Nephron (organoid): ENCODE measurements around the gene ADGRD1.
A peak's percentile ranks its signal among the peaks of the same experiment; 100 is the strongest.

Experiments used
- H3K27ac Mint-ChIP-seq, 3 experiments: 2 replicates each; pipeline ENCODE4 v1.8.0; 2020; ENCODE audit warnings: mixed read lengths in 3 of 3, mild to moderate bottlenecking in 2 of 3, moderate library complexity in 1 of 3
- H3K27me3 Mint-ChIP-seq: 2 replicates; pipeline ENCODE4 v1.8.0; 2021; ENCODE audit warnings: low read depth, mild to moderate bottlenecking, moderate library complexity, mixed read lengths
- H3K36me3 Mint-ChIP-seq: 2 replicates; pipeline ENCODE4 v1.8.0; 2020; ENCODE audit warnings: low read depth, mixed read lengths
- H3K4me1 Mint-ChIP-seq: 2 replicates; pipeline ENCODE4 v1.8.0; 2020; ENCODE audit warnings: mixed read lengths
- H3K4me3 Mint-ChIP-seq, 3 experiments: 2 replicates each; pipeline ENCODE4 v1.8.0; 2020; ENCODE audit warnings: mild to moderate bottlenecking in 3 of 3, mixed read lengths in 3 of 3, moderate library complexity in 2 of 3
- H3K9me3 Mint-ChIP-seq: 2 replicates; pipeline ENCODE4 v1.8.0; 2020; ENCODE audit warnings: mixed read lengths
- CTCF ChIP-seq, 3 experiments: fragments of 200-600 bp; sonication (generic); IDR thresholded peaks; one replicate each; pipeline ENCODE4 v1.5.0; 2021; ENCODE audit warnings: antibody characterized with exemption in 3 of 3; ENCODE audit not compliant: unreplicated experiment in 3 of 3

ADGRD1 gene

GRCh38 chr12:131035245-131035681, 81.6 kb downstream of the ADGRD1 start:
- H3K4me1 Mint-ChIP-seq: peaks cover 31% of the 10 kb centered on the region
- H3K27ac Mint-ChIP-seq: peak overlapping the region; percentile 45 to 78 (median 69)
- H3K36me3 Mint-ChIP-seq: peaks cover 4% of the 10 kb centered on the region
- no peaks in the 10 kb centered on the region for H3K9me3 Mint-ChIP-seq
- no peak for TF ChIP-seq CTCF (IDR thresholded peaks at IDR 0.05; ENCODE audit: unreplicated experiment in 3 of 3)
- H3K27me3 Mint-ChIP-seq: peaks cover 23% of the 10 kb centered on the region
- no peak overlapping the region for H3K4me3 Mint-ChIP-seq

- Mint-ChIP-seq H3K27me3 (peaks cover 26% of the 10 kb centered on the region), H3K36me3 (peaks cover 4% of the 10 kb centered on the region), H3K9me3 (no peaks in the 10 kb centered on the region)
These were observed 84.5 kb downstream of the ADGRD1 start for GRCh38 chr12:131038159-131038558.

GRCh38 chr12:131038961-131039950, 85.5 kb downstream of the ADGRD1 start:
- Mint-ChIP-seq H3K36me3 (peaks cover 4% of the 10 kb centered on the region), H3K4me1 (peaks cover 53% of the 10 kb centered on the region), H3K27me3 (peaks cover 31% of the 10 kb centered on the region), H3K4me3 (no peak overlapping the region), H3K27ac (no peak overlapping the region), H3K9me3 (no peaks in the 10 kb centered on the region)
- no peak for TF ChIP-seq CTCF (IDR thresholded peaks at IDR 0.05; ENCODE audit: unreplicated experiment in 3 of 3)

More at GRCh38 chr12:131038159-131038558, 84.5 kb downstream of the ADGRD1 start:
- Mint-ChIP-seq H3K4me1 (peaks cover 50% of the 10 kb centered on the region), H3K27ac (no peak overlapping the region), H3K4me3 (no peak overlapping the region)
- no peak for TF ChIP-seq CTCF (IDR thresholded peaks at IDR 0.05; ENCODE audit: unreplicated experiment in 3 of 3)

- H3K9me3 Mint-ChIP-seq: no peaks in the 10 kb centered on the region
- peaks cover 31% of the 10 kb centered on the region for H3K27me3 Mint-ChIP-seq
- H3K4me3 Mint-ChIP-seq: no peak overlapping the region
- peaks cover 4% of the 10 kb centered on the region for H3K36me3 Mint-ChIP-seq
- peak overlapping the region in 1 of 3 experiments; percentile 51 for H3K27ac Mint-ChIP-seq
- H3K4me1 Mint-ChIP-seq: peaks cover 46% of the 10 kb centered on the region
- TF ChIP-seq CTCF (IDR thresholded peaks at IDR 0.05; ENCODE audit: unreplicated experiment in 3 of 3): no peak
These were observed 86.8 kb downstream of the ADGRD1 start for GRCh38 chr12:131040491-131040890.

GRCh38 chr12:131041216-131041967, 87.7 kb downstream of the ADGRD1 start:
- TF ChIP-seq CTCF (IDR thresholded peaks at IDR 0.05; ENCODE audit: unreplicated experiment in 3 of 3): no peak
- Mint-ChIP-seq H3K4me3 (no peak overlapping the region), H3K27me3 (peaks cover 29% of the 10 kb centered on the region), H3K36me3 (peaks cover 4% of the 10 kb centered on the region), H3K4me1 (peaks cover 39% of the 10 kb centered on the region), H3K27ac (peak overlapping the region in 1 of 3 experiments; percentile 51), H3K9me3 (no peaks in the 10 kb centered on the region)
